ENCODE data around the gene ANTXRL.
"Not testable (repeated sequence)": the region's sequence is repeated elsewhere in the genome, so short reads cannot be mapped to it uniquely, and the experiment has no call there.

The ANTXRL gene

GRCh38 chr10:46310143-46310514, 23.3 kb downstream of the ANTXRL start:
- DNase-seq = no peak

- DNase-seq = no peak
Measured at GRCh38 chr10:46310851-46311250, 24.1 kb downstream of the ANTXRL start.

- no peak for DNase-seq
Measured at GRCh38 chr10:46311501-46311951, 24.7 kb downstream of the ANTXRL start.

- not testable (repeated sequence) for DNase-seq
Measured at GRCh38 chr10:46311961-46312431, 25.2 kb downstream of the ANTXRL start.

- DNase-seq = no peak
Measured at GRCh38 chr10:46312953-46313352, 26.2 kb downstream of the ANTXRL start.

- no peak for DNase-seq
Measured at GRCh38 chr10:46314071-46314470, 27.3 kb downstream of the ANTXRL start.

- DNase-seq = not testable (repeated sequence)
Measured at GRCh38 chr10:46315071-46315860, 28.5 kb downstream of the ANTXRL start.

GRCh38 chr10:46317370-46317769, 30.6 kb downstream of the ANTXRL start:
- DNase-seq = no peak

- DNase-seq = no peak
Measured at GRCh38 chr10:46317889-46318288, 31.1 kb downstream of the ANTXRL start.

- DNase-seq = no peak
Measured at GRCh38 chr10:46318799-46319198, 32.0 kb downstream of the ANTXRL start.

GRCh38 chr10:46319389-46319788, 32.6 kb downstream of the ANTXRL start:
- DNase-seq = no peak

- no peak for DNase-seq
Measured at GRCh38 chr10:46321770-46322169, 35.0 kb downstream of the ANTXRL start.

GRCh38 chr10:46323176-46323575, 36.4 kb downstream of the ANTXRL start:
- DNase-seq = no peak

GRCh38 chr10:46325021-46325420, 38.2 kb downstream of the ANTXRL start:
- no peak for DNase-seq

- no peak for DNase-seq
Measured at GRCh38 chr10:46326066-46326465, 39.3 kb downstream of the ANTXRL start.

- no peak for DNase-seq
Measured at GRCh38 chr10:46326971-46327370, 40.2 kb downstream of the ANTXRL start.

- no peak for DNase-seq
Measured at GRCh38 chr10:46327685-46328084, 40.9 kb downstream of the ANTXRL start.

- no peak for DNase-seq
Measured at GRCh38 chr10:46328853-46329689, 42.3 kb downstream of the ANTXRL start.

- DNase-seq = no peak
Measured at GRCh38 chr10:46329690-46330016, 42.9 kb downstream of the ANTXRL start.

GRCh38 chr10:46330894-46331293, 44.1 kb downstream of the ANTXRL start:
- no peak for DNase-seq

- not testable (repeated sequence) for DNase-seq
Measured at GRCh38 chr10:46365484-46365883, 78.7 kb downstream of the ANTXRL start.

GRCh38 chr10:46367209-46367608, 80.4 kb downstream of the ANTXRL start:
- not testable (repeated sequence) for DNase-seq

GRCh38 chr10:46367666-46368240, 81.0 kb downstream of the ANTXRL start:
- DNase-seq = not testable (repeated sequence)

- not testable (repeated sequence) for DNase-seq
Measured at GRCh38 chr10:46368956-46369355, 82.2 kb downstream of the ANTXRL start.
